ENCODE measurements around the gene VAMP8. TPM values are rescaled to one million over a fixed set of nuclear protein-coding genes. Genes with fewer than 3 reads are reported as not detected.

Gene VAMP8
- total RNA-seq, result 100 to 1,000 TPM in 1 of 2 donors, 10 to 100 TPM in 1; 80.4 to 146 TPM
- polyA plus RNA-seq (2013, experiment 1 of 2), result 60.6 TPM
- polyA plus RNA-seq (2013, experiment 2 of 2), result 58.9 TPM
- long read RNA-seq, experiment 1, transcript VAMP8-201 (3 exons, 774 nt), result major isoform, 27 of 37 reads
- long read RNA-seq, experiment 1, partial matches to known transcripts, result 5 of 37 reads
- long read RNA-seq, experiment 1, other reads (novel, unspliced or antisense), result 5 of 37 reads
- long read RNA-seq, experiment 2, transcript VAMP8-201 (3 exons, 774 nt), result major isoform, 50 of 73 reads
- long read RNA-seq, experiment 2, partial matches to known transcripts, result 2 of 73 reads
- long read RNA-seq, experiment 2, other reads (novel, unspliced or antisense), result 17 of 73 reads
- long read RNA-seq, experiment 3, transcript VAMP8-201 (3 exons, 774 nt), result major isoform, 69 of 74 reads
- long read RNA-seq, experiment 3, partial matches to known transcripts, result 1 of 74 reads
- long read RNA-seq, experiment 3, other reads (novel, unspliced or antisense), result 3 of 74 reads
- long read RNA-seq, experiment 4, partial matches to known transcripts, result 0 of 27 reads
- long read RNA-seq, experiment 4, other reads (novel, unspliced or antisense), result 23 of 27 reads

- WGBS, 2 experiments (ENCODE audit: insufficient coverage in 1 of 2, insufficient read length in 1 of 2), result 11 to 20% methylated on average over 11 to 19 of the region's 19 CpGs
- H3K27ac ChIP-seq (ENCODE audit: low read depth, low read length), result peak within 1 kb of the TSS; percentile 92
These were observed at the start of gene VAMP8 for GRCh38 chr2:85577386-85578242. Gene VAMP8, plus strand, starts transcription at chr2:85577586. Its CDS starts 61 bp downstream, at chr2:85577647.

GRCh38 chr2:85527787-85528186, 49.6 kb upstream of the VAMP8 start:
- H3K36me3 ChIP-seq (ENCODE audit: control insufficient read depth, insufficient read depth, low read length), result no peaks in the 10 kb centered on the region
- no peak overlapping the region for H3K4me3 Mint-ChIP-seq
- peaks cover 6% of the 10 kb centered on the region for H3K9me3 Mint-ChIP-seq

More at GRCh38 chr2:85577386-85578242, at the start of gene VAMP8:
- Histone ChIP-seq H3K9me3 (ENCODE audit: control insufficient read depth, low read length) (no peaks in the 10 kb centered on the region), H3K27me3 (ENCODE audit: control insufficient read depth, insufficient read depth, low read length, poor library complexity, severe bottlenecking) (no peaks in the 10 kb centered on the region), H3K36me3 (ENCODE audit: control insufficient read depth, insufficient read depth, low read length) (peaks cover 24% of the 10 kb centered on the region), H3K4me3 (ENCODE audit: low read length) (peak within 1 kb of the TSS; percentile 87), H3K9ac (ENCODE audit: extremely low read depth, low read length, poor library complexity, severe bottlenecking) (peak within 1 kb of the TSS; percentile 66), H3K4me1 (ENCODE audit: control insufficient read depth, insufficient read depth, low read length) (peaks cover 16% of the 10 kb centered on the region)
- peaks cover 12% of the 10 kb centered on the region for H3K36me3 Mint-ChIP-seq (ENCODE audit: low read depth)
- DNase-seq, result peak; percentile 95
- H3K4me1 Mint-ChIP-seq, result peaks cover 48% of the 10 kb centered on the region
- peak within 1 kb of the TSS; percentile 91 for H3K27ac Mint-ChIP-seq
- TF ChIP-seq, protein P1, sequence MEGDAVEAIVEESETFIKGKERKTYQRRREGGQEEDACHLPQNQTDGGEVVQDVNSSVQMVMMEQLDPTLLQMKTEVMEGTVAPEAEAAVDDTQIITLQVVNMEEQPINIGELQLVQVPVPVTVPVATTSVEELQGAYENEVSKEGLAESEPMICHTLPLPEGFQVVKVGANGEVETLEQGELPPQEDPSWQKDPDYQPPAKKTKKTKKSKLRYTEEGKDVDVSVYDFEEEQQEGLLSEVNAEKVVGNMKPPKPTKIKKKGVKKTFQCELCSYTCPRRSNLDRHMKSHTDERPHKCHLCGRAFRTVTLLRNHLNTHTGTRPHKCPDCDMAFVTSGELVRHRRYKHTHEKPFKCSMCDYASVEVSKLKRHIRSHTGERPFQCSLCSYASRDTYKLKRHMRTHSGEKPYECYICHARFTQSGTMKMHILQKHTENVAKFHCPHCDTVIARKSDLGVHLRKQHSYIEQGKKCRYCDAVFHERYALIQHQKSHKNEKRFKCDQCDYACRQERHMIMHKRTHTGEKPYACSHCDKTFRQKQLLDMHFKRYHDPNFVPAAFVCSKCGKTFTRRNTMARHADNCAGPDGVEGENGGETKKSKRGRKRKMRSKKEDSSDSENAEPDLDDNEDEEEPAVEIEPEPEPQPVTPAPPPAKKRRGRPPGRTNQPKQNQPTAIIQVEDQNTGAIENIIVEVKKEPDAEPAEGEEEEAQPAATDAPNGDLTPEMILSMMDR (conservative IDR thresholded peaks at IDR 0.05), result no peak
- no peaks in the 10 kb centered on the region for H3K9me3 Mint-ChIP-seq
- no peaks in the 10 kb centered on the region for H3K27me3 Mint-ChIP-seq (ENCODE audit: insufficient read depth)
- H3K4me3 Mint-ChIP-seq, result peak within 1 kb of the TSS; percentile 85

DNA sequence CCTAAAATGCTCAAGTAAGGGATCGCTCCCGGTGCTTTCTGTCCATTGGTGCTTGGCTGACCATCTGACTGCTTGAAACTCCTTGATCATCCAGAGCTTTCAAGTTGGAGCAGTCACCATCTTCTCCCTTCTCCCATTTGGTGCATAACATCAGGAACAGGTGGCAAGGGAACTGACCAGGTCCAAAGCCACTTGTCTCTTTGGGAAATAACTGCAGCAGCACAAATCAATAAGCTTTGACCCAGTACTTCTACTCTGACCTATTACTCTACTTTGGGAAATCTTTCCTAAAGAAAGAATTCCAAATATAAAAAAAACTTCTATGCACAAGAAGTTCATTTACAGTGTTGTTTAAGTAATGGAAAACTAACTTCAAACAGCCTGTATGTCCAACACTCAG, 49.0 kb upstream of the VAMP8 start:
- H3K4me3 ChIP-seq (ENCODE audit: low read length), result no peak overlapping the region
- no peaks in the 10 kb centered on the region for H3K36me3 ChIP-seq (ENCODE audit: control insufficient read depth, insufficient read depth, low read length)
- H3K27me3 ChIP-seq (ENCODE audit: control insufficient read depth, insufficient read depth, low read length, poor library complexity, severe bottlenecking), result no peaks in the 10 kb centered on the region
- TF ChIP-seq, protein P1 (conservative IDR thresholded peaks at IDR 0.05), result no peak
- peaks cover 6% of the 10 kb centered on the region for H3K9me3 Mint-ChIP-seq
- no peaks in the 10 kb centered on the region for H3K36me3 Mint-ChIP-seq (ENCODE audit: low read depth)
- H3K9ac ChIP-seq (ENCODE audit: extremely low read depth, low read length, poor library complexity, severe bottlenecking), result no peak overlapping the region
- H3K9me3 ChIP-seq (ENCODE audit: control insufficient read depth, low read length), result no peaks in the 10 kb centered on the region
- WGBS, 2 experiments (ENCODE audit: insufficient coverage in 1 of 2, insufficient read length in 1 of 2), result 91 to 93% methylated on average over 2 of the region's 2 CpGs
- H3K4me1 Mint-ChIP-seq, result peaks cover 22% of the 10 kb centered on the region
- H3K4me1 ChIP-seq (ENCODE audit: control insufficient read depth, insufficient read depth, low read length), result peaks cover 10% of the 10 kb centered on the region
- no peaks in the 10 kb centered on the region for H3K27me3 Mint-ChIP-seq (ENCODE audit: insufficient read depth)
- no peak overlapping the region for H3K27ac Mint-ChIP-seq
- no peak for DNase-seq
- H3K27ac ChIP-seq (ENCODE audit: low read depth, low read length), result no peak overlapping the region
- H3K4me3 Mint-ChIP-seq, result no peak overlapping the region

More at GRCh38 chr2:85527787-85528186, 49.6 kb upstream of the VAMP8 start:
- no peak overlapping the region for H3K9ac ChIP-seq (ENCODE audit: extremely low read depth, low read length, poor library complexity, severe bottlenecking)
- Mint-ChIP-seq H3K27me3 (ENCODE audit: insufficient read depth) (no peaks in the 10 kb centered on the region), H3K4me1 (peaks cover 27% of the 10 kb centered on the region), H3K36me3 (ENCODE audit: low read depth) (no peaks in the 10 kb centered on the region), H3K27ac (no peak overlapping the region)
- H3K27ac ChIP-seq (ENCODE audit: low read depth, low read length), result no peak overlapping the region
- no peak overlapping the region for H3K4me3 ChIP-seq (ENCODE audit: low read length)
- H3K9me3 ChIP-seq (ENCODE audit: control insufficient read depth, low read length), result no peaks in the 10 kb centered on the region
- TF ChIP-seq, protein P1 (conservative IDR thresholded peaks at IDR 0.05), result no peak
- H3K27me3 ChIP-seq (ENCODE audit: control insufficient read depth, insufficient read depth, low read length, poor library complexity, severe bottlenecking), result no peaks in the 10 kb centered on the region
- no peak for DNase-seq
- peaks cover 10% of the 10 kb centered on the region for H3K4me1 ChIP-seq (ENCODE audit: control insufficient read depth, insufficient read depth, low read length)

All from endodermal cell (in vitro differentiated cells).